ENCODE results near the gene DAZAP2. TPM values are rescaled to one million over a fixed set of nuclear protein-coding genes. Genes with fewer than 3 reads are reported as not detected.

Gene DAZAP2
- total and polyA plus RNA-seq, 9 of the 15 experiments (the other 6 are each of a cell fraction or from before 2014, with no cell fraction given), result 116 to 668 (median 227) TPM

- TF ChIP-seq CAMTA2 (CRISPR knock-in tag; conservative IDR thresholded peaks at IDR 0.05), result no peak; the same call in 1 of the 2 replicates
- peak; percentile 23; the same call in 1 of the 2 replicates for TF ChIP-seq ATF4 (CRISPR knock-in tag; IDR thresholded peaks at IDR 0.05)
- TF ChIP-seq HDAC1 (IDR thresholded peaks at IDR 0.05), result peak in 1 of 2 experiments; percentile 89; a peak in 2 of 4 replicates
- no peak for TF ChIP-seq ARID2 (IDR thresholded peaks at IDR 0.05)
- no peak for TF ChIP-seq ZNF707 (CRISPR knock-in tag; conservative IDR thresholded peaks at IDR 0.05)
- TF ChIP-seq MLX (CRISPR knock-in tag; conservative IDR thresholded peaks at IDR 0.05), result peak in 1 of 2 experiments; percentile 73; a peak in 1 of 4 replicates
- TF ChIP-seq ELK1 (CRISPR knock-in tag; IDR thresholded peaks at IDR 0.05), result no peak
- no peak for TF ChIP-seq MBD1 (CRISPR knock-in tag; IDR thresholded peaks at IDR 0.05)
- TF ChIP-seq MIER1 (IDR thresholded peaks at IDR 0.05; ENCODE audit: low read depth), result no peak
- peak; percentile 58 for TF ChIP-seq PCBP1 (IDR thresholded peaks at IDR 0.05; ENCODE audit: low read depth, low read length, poor library complexity, severe bottlenecking)
These were observed at the start of gene DAZAP2 (continued) for GRCh38 chr12:51238510-51239334.

Data from K562 (cell line).